WTC11 (cell line): ENCODE data around the gene ABHD10.

ENCODE experiments used
- CREB1 ChIP-seq: sonication (generic); formaldehyde crosslinking; IDR thresholded peaks from 2 replicates; pipeline ENCODE4 v1.8.0; 2023; ENCODE audit warnings: mild to moderate bottlenecking, missing genetic modification reagents
- TF ChIP-seq, protein P1 (sequence below): fragments of 200-600 bp; IDR thresholded peaks from 2 replicates; pipeline ENCODE4 v1.8.0; 2022; ENCODE audit warnings: antibody characterized with exemption
- TF ChIP-seq, protein P2 (sequence below): sonication (generic); formaldehyde crosslinking; IDR thresholded peaks from 2 replicates; pipeline ENCODE4 v1.8.0; 2022; ENCODE audit warnings: mild to moderate bottlenecking, missing genetic modification reagents

DNA sequence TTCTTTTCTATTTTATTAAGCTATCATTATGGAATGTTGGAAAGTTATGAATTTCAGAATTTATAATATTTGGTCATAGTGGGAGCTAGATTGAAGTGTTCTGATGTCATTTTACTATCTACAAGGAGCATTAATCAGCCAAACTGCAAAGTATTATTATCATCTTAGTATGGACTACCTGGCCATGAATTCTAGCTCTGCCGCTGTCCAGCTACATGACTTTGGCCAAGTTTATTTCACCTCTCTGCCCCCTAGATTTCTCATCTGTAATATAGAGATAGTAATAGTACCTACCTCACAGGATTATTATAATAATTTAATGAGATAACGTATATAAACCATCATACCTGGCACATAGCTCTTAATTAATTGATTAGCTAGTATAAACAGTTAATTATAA lies 27.8 kb upstream of the ABHD10 start:
- TF ChIP-seq, protein P1, sequence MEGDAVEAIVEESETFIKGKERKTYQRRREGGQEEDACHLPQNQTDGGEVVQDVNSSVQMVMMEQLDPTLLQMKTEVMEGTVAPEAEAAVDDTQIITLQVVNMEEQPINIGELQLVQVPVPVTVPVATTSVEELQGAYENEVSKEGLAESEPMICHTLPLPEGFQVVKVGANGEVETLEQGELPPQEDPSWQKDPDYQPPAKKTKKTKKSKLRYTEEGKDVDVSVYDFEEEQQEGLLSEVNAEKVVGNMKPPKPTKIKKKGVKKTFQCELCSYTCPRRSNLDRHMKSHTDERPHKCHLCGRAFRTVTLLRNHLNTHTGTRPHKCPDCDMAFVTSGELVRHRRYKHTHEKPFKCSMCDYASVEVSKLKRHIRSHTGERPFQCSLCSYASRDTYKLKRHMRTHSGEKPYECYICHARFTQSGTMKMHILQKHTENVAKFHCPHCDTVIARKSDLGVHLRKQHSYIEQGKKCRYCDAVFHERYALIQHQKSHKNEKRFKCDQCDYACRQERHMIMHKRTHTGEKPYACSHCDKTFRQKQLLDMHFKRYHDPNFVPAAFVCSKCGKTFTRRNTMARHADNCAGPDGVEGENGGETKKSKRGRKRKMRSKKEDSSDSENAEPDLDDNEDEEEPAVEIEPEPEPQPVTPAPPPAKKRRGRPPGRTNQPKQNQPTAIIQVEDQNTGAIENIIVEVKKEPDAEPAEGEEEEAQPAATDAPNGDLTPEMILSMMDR: no peak
- TF ChIP-seq, protein P2, sequence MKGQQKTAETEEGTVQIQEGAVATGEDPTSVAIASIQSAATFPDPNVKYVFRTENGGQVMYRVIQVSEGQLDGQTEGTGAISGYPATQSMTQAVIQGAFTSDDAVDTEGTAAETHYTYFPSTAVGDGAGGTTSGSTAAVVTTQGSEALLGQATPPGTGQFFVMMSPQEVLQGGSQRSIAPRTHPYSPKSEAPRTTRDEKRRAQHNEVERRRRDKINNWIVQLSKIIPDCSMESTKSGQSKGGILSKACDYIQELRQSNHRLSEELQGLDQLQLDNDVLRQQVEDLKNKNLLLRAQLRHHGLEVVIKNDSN (CRISPR knock-in tag): no peak
- TF ChIP-seq CREB1 (CRISPR knock-in tag): no peak
